ENCODE results near the gene PPP2R5C. TPM values are rescaled to one million over a fixed set of nuclear protein-coding genes. Genes with fewer than 3 reads are reported as not detected.

PPP2R5C gene
- total and polyA plus RNA-seq, 9 of the 15 experiments (the other 6 are each of a cell fraction or from before 2014, with no cell fraction given), result 284 to 617 (median 395) TPM

- TF ChIP-seq, protein P1, sequence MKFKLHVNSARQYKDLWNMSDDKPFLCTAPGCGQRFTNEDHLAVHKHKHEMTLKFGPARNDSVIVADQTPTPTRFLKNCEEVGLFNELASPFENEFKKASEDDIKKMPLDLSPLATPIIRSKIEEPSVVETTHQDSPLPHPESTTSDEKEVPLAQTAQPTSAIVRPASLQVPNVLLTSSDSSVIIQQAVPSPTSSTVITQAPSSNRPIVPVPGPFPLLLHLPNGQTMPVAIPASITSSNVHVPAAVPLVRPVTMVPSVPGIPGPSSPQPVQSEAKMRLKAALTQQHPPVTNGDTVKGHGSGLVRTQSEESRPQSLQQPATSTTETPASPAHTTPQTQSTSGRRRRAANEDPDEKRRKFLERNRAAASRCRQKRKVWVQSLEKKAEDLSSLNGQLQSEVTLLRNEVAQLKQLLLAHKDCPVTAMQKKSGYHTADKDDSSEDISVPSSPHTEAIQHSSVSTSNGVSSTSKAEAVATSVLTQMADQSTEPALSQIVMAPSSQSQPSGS (CRISPR knock-in tag; IDR thresholded peaks at IDR 0.05), result no peak
- TF ChIP-seq, protein P2, sequence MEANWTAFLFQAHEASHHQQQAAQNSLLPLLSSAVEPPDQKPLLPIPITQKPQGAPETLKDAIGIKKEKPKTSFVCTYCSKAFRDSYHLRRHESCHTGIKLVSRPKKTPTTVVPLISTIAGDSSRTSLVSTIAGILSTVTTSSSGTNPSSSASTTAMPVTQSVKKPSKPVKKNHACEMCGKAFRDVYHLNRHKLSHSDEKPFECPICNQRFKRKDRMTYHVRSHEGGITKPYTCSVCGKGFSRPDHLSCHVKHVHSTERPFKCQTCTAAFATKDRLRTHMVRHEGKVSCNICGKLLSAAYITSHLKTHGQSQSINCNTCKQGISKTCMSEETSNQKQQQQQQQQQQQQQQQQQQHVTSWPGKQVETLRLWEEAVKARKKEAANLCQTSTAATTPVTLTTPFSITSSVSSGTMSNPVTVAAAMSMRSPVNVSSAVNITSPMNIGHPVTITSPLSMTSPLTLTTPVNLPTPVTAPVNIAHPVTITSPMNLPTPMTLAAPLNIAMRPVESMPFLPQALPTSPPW (CRISPR knock-in tag; IDR thresholded peaks at IDR 0.05), result peak; percentile 23; the same call in 1 of the 2 replicates
- TF ChIP-seq KHSRP (IDR thresholded peaks at IDR 0.05) (no peak), NR2C2 (CRISPR knock-in tag; IDR thresholded peaks at IDR 0.05) (no peak), NR2C2 (tag; IDR thresholded peaks at IDR 0.05) (peak; percentile 65), MAFF (IDR thresholded peaks at IDR 0.05; ENCODE audit: low read length) (no peak), ETV1 (tag; conservative IDR thresholded peaks at IDR 0.05; ENCODE audit: low read depth) (no peak), PKNOX1 (IDR thresholded peaks at IDR 0.05) (no peak), MEF2D (tag; conservative IDR thresholded peaks at IDR 0.05; ENCODE audit: low read depth) (no peak), YY1 (IDR thresholded peaks at IDR 0.05; ENCODE audit: borderline replicate concordance in 1 of 3, control insufficient read depth in 1 of 3, extremely low read depth in 1 of 3, insufficient read depth in 3 of 3, insufficient read length in 1 of 3, insufficient replicate concordance in 2 of 3, low read depth in 1 of 3, low read length in 2 of 3) (peak in 1 of 3 experiments; percentile 66), ELK3 (CRISPR knock-in tag; IDR thresholded peaks at IDR 0.05) (no peak), NFIC (IDR thresholded peaks at IDR 0.05) (peak; percentile 84; the same call in 1 of the 2 replicates), CREM (IDR thresholded peaks at IDR 0.05; ENCODE audit: low read depth) (peak; percentile 75), GABPB1 (CRISPR knock-in tag; IDR thresholded peaks at IDR 0.05) (peak; percentile 65), ZNF347 (CRISPR knock-in tag; IDR thresholded peaks at IDR 0.05; ENCODE audit: low read depth) (no peak), POLR2G (IDR thresholded peaks at IDR 0.05; ENCODE audit: low read depth, low read length) (peak; percentile 97), SOX6 (IDR thresholded peaks at IDR 0.05) (no peak), NR3C1 (CRISPR knock-in tag; IDR thresholded peaks at IDR 0.05) (no peak), ZC3H8 (IDR thresholded peaks at IDR 0.05) (no peak), SIN3B (IDR thresholded peaks at IDR 0.05; ENCODE audit: low read depth) (0 out of 2 replicates have a peak, but pooled peaks have one; percentile 5), CBX1 (IDR thresholded peaks at IDR 0.05; ENCODE audit: low read depth) (0 out of 2 replicates have a peak, but pooled peaks have one; percentile 22)
Observed at GRCh38 chr14:101964297-101965180, 203.0 kb downstream of the PPP2R5C start, which contains the start of gene DYNC1H1 (continued).
